GM20000 (cell line): ENCODE measurements around the gene PTPRG.

Experiments
- DNase-seq: peaks from one replicate; pipeline ENCODE4 v3.0.0; 2012; ENCODE audit warnings: low spot score
- TF ChIP-seq, protein P1 (sequence below): IDR thresholded peaks from 2 replicates; pipeline ENCODE4 v1.5.1; 2012; ENCODE audit warnings: mild to moderate bottlenecking, control low read depth; ENCODE audit errors: extremely low read depth, missing control alignments

The PTPRG gene

DNA sequence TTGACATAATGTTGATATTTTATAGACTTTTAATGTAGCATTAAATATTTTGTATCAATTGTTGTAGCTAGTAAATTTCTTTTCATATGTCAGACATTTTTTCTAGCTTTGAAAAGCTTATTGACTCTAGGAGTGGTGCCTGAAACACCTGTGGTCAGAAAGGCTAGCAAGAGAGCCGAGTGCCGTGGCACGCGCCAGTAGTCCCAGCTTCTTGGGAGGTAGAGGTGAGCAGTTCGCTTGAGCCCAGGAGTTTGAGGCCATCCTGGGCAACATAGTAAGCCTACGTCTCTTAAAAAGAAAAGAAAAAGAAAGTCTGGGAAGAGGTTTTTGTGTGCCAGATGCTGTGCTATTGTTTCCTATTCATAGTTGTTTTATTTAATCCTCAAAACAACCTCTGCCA is 613.8 kb downstream of the PTPRG start:
- no peak for DNase-seq
- TF ChIP-seq, protein P1, sequence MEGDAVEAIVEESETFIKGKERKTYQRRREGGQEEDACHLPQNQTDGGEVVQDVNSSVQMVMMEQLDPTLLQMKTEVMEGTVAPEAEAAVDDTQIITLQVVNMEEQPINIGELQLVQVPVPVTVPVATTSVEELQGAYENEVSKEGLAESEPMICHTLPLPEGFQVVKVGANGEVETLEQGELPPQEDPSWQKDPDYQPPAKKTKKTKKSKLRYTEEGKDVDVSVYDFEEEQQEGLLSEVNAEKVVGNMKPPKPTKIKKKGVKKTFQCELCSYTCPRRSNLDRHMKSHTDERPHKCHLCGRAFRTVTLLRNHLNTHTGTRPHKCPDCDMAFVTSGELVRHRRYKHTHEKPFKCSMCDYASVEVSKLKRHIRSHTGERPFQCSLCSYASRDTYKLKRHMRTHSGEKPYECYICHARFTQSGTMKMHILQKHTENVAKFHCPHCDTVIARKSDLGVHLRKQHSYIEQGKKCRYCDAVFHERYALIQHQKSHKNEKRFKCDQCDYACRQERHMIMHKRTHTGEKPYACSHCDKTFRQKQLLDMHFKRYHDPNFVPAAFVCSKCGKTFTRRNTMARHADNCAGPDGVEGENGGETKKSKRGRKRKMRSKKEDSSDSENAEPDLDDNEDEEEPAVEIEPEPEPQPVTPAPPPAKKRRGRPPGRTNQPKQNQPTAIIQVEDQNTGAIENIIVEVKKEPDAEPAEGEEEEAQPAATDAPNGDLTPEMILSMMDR: no peak

- no peak for DNase-seq
- TF ChIP-seq, protein P1: no peak
Observed at GRCh38 chr3:62178032-62178431, 616.7 kb downstream of the PTPRG start.

- TF ChIP-seq, protein P1: no peak
- DNase-seq: no peak
Observed at GRCh38 chr3:62178739-62179600, 617.6 kb downstream of the PTPRG start.

DNA sequence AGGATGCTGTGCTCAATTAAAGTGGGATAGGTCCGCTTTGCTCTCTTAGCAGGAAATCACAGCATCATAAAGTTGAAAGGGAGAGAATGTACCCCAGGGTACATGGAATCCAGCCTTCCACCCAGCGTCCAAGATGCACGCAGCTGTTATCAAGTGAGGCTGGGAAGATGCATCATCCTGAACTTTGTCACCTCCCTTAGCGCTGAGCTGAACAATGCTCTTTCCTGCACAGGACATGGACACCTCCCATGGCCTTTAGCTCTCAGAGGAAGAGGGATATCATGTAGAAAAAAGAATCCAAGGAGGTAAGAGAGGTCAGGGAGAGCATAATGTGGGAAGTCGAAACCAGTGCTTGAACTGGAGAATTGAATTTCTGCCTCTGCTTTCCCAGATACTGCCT is 619.1 kb downstream of the PTPRG start:
- no peak for DNase-seq
- TF ChIP-seq, protein P1: no peak

DNA sequence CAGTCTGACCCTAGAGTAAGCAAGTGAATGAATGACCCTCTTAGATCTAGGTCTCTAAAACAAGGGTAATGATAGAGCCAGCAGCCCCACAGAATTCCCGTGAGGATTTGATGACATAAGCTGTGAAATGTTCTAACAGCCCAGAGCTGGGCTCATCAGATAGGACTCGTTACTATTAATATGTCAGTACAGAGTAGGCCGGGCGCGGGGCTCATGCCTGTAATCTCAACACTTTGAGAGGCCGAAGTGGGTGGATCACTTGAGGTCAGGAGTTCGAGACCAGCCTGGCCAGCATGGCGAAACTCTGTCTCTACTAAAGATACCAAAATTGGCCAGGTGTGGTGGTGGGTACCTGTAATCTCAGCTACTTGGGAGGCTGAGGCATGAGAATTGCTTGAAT is 621.7 kb downstream of the PTPRG start:
- no peak for DNase-seq
- TF ChIP-seq, protein P1: no peak

DNA sequence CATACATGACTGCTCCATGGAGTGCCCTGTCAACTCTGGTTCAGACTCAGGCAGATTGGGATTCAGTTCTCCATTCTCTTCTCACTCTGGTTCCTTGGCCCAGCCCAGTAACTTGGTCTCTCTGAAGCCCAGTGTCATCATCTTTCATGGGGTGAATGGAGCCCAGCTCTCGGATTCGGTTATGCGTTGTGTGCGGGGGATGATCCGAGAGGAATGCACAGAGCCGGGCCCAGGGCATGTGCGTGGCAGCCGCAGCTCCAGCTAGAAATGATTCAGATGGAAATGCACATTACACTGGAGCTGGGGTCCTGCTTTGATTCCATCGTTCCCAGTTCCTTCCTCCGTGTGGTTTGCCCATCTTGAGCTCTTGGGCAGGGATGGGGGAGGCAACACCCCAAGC is 622.6 kb downstream of the PTPRG start:
- DNase-seq: no peak
- TF ChIP-seq, protein P1: no peak

GRCh38 chr3:62184559-62184958 is 623.2 kb downstream of the PTPRG start:
- DNase-seq: no peak

More at GRCh38 chr3:62184559-62184958, 623.2 kb downstream of the PTPRG start:
- TF ChIP-seq, protein P1: no peak
